LNCAP (cell line): ENCODE measurements around the gene SARDH.

Experiments used
- TF ChIP-seq, protein P1 (sequence below): fragments of 450-650 bp; IDR thresholded peaks from 2 replicates; pipeline ENCODE4 v1.5.1; 2017; ENCODE audit warnings: mild to moderate bottlenecking

SARDH gene

GRCh38 chr9:133657120-133657661, 81.0 kb downstream of the SARDH start:
- TF ChIP-seq, protein P1, sequence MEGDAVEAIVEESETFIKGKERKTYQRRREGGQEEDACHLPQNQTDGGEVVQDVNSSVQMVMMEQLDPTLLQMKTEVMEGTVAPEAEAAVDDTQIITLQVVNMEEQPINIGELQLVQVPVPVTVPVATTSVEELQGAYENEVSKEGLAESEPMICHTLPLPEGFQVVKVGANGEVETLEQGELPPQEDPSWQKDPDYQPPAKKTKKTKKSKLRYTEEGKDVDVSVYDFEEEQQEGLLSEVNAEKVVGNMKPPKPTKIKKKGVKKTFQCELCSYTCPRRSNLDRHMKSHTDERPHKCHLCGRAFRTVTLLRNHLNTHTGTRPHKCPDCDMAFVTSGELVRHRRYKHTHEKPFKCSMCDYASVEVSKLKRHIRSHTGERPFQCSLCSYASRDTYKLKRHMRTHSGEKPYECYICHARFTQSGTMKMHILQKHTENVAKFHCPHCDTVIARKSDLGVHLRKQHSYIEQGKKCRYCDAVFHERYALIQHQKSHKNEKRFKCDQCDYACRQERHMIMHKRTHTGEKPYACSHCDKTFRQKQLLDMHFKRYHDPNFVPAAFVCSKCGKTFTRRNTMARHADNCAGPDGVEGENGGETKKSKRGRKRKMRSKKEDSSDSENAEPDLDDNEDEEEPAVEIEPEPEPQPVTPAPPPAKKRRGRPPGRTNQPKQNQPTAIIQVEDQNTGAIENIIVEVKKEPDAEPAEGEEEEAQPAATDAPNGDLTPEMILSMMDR = no peak

DNA sequence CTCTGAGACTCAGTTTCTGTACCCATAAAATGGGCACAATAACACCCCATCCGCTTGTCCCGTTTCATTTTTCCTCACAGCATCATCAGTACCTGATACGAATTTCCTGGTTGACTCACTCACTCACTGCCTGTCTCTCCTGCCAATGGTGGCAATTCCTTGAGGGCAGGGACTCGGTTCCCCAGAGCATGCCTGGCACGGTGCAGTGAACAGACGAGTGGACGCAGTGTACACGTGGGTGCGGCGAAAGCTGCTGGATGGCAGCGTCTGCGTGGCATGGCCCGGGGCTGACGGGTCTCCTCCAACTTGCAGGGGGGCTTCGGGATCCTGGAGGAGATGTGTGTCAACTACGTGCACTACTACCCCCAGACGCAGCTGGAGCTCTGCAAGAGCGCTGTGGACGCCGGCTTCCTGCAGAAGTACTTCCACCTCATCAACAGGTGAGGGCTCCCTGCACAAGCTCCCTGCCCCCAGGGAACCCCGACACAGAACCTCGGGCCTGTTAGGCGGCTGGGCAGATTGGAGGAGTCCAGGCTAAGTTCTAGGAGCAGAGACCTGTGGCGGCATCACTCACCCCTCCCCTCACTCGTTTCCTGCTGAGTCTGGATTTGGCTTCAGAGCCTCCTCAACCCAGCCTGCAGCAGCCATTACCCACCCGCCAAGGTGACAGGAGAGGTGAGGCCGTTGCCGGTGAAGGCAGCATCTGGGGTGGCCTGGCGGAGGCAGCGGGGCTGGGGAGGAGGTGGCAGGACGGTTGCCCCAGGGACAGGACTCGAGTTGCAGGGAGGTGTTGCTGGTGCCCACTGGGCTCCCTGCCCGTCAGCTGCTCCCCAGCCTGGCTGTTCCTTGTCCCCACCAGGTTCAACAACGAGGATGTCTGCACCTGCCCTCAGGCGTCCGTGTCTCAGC, 81.7 kb downstream of the SARDH start:
- TF ChIP-seq, protein P1 = no peak

DNA sequence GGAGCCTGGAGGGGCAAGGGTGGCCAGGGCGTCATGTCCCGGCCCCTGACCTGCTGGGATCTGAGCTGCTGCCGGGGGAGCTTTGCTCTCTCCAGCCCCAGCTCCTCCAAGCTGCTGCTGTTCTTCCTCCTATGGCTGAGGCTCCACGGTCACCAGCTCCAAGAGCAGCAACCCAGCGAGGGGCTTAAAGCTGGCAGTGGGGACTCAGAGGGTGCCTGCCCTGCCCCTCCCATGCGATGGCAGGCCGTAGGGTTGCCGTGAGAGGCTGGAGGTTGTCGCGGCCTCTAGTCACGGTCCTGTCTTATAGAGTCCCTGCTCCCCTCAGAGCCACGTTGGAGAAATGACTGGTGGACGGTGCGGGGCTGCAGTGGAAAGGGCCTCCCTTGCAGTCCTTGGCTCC, 82.5 kb downstream of the SARDH start:
- TF ChIP-seq, protein P1 = no peak

GRCh38 chr9:133654736-133655657, 83.2 kb downstream of the SARDH start:
- TF ChIP-seq, protein P1 = no peak

GRCh38 chr9:133653638-133654037, 84.5 kb downstream of the SARDH start:
- TF ChIP-seq, protein P1 = no peak

- TF ChIP-seq, protein P1 = no peak
Observed at GRCh38 chr9:133650026-133650425, 88.1 kb downstream of the SARDH start.

- TF ChIP-seq, protein P1 = no peak
Observed at GRCh38 chr9:133649194-133649593, 89.0 kb downstream of the SARDH start.
